ENCODE data around the gene NAA50.
A peak's percentile ranks its signal among the peaks of the same experiment; 100 is the strongest.

Gene NAA50

DNA sequence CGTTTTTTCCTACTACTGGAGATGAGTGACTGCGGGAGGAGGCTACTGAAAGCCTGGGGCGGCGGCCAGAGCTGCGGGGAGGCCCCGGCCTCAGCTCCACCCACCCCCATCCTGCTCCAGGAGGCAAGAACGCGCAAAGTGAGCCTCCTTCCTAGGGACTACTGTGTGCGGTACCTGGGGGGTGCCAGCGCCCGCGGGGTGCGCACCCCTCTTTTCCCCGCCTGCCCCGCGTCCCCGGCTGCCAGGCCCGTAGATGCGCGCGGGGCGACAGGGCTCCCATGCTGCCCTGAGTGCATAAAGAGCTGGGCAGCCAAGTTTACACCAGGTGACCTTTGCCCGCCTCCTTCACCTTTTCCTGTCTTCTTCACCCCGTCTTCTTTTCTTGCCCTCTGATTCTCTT, 47.1 kb downstream of the NAA50 start:
- TF ChIP-seq CTCF (IDR thresholded peaks at IDR 0.05; ENCODE audit: borderline replicate concordance, insufficient read depth, low read depth, low read length) = no peak
- peak overlapping the region; percentile 33 for H3K4me3 ChIP-seq (ENCODE audit: low read depth, low read length)

DNA sequence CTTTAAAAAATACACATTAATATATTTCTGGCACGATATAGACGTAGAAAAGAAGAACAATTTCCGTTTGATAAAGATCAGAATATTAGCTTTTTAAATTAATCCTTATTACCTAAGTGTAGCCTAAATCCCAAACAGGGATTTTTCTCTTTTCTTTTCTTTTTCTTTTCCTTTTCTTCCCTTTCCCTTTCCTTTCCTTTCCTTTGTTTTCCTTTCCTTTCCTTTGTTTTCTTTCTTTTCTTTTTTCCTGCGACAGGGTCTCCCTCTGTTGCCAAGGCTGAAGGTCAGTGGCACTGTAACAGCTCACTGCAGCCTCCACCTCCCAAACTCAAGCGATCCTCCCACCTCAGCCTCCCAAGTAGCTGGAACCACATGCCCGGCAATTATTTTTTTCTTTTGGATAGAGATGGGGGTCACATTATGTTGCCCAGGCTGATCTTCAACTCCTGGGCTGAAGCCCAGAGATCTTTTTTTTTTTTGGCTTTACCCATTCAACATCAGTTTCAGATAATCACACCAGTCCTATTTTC, 47.8 kb downstream of the NAA50 start:
- H3K4me3 ChIP-seq (ENCODE audit: low read depth, low read length) = no peak overlapping the region
- no peak for TF ChIP-seq CTCF (IDR thresholded peaks at IDR 0.05; ENCODE audit: borderline replicate concordance, insufficient read depth, low read depth, low read length)

DNA sequence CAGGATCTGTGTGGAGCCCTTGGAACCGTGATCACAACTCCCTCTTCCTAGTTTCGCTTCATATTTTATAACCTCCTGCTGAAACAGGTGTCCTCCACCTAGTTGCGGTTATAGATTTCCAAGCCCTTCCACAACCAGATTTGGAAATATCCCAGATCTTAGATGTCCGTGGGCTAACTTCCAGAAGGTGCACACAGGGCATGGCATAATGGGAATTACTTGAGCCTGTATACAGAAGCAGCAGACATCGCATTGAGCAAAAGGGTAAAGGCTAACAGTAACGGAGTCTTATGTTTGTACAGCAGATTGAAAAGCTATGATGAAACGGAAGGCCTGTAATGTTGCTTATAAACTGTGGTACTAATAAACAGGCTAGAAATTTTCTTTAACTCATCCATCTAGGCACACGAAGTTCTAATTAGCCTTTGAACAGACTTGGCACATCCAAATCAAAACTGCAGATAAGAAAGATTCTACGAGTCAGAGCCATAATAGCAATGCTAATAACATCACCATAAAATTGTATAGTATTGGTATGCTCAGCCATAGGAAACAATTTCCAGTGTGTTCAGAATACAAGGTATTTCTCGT, 48.5 kb downstream of the NAA50 start:
- TF ChIP-seq CTCF (IDR thresholded peaks at IDR 0.05; ENCODE audit: borderline replicate concordance, insufficient read depth, low read depth, low read length) = no peak
- H3K4me3 ChIP-seq (ENCODE audit: low read depth, low read length) = peak overlapping the region; percentile 43

DNA sequence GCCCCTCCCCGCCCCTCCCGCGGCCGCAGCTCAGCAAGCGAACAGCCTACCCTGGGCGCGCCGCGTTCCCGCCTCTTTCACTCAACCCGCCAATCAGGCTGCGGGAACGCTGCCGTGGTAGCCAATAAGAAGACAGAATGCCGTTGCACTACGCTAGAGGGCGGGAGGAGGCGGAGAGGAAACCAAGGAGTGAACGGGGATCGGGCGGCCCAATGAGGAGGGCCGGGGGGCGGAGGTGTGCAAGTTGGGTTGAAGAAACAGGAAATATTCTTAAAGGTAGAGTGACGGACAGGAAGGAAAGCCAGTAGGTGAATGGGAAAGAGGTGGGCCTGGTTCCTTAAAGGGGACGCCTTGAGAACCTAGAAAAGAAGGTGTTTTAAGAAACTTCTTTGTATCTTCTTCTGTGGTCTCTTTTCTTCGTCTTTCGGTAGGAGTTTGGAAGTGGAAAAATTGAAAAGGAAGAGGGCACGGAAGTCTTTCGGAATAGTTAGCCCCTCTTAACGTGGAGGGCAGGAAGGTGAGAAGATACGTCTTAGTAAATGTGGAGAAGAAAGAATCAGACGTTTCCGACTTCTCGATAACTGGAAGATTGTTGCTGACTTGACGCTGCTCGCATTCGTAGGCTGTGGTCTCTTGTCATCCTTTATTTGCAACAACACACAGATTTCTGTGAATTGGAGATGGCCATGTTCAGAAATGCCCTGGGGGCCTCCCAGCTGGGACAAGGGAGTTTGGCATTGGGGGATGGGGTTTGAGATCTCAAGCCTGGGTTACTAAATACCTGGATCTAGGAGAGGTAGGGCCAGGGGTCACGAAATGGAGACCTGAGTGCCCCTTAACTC, 49.2 kb downstream of the NAA50 start:
- no peak for TF ChIP-seq CTCF (IDR thresholded peaks at IDR 0.05; ENCODE audit: borderline replicate concordance, insufficient read depth, low read depth, low read length)
- H3K4me3 ChIP-seq (ENCODE audit: low read depth, low read length) = peak overlapping the region; percentile 96

DNA sequence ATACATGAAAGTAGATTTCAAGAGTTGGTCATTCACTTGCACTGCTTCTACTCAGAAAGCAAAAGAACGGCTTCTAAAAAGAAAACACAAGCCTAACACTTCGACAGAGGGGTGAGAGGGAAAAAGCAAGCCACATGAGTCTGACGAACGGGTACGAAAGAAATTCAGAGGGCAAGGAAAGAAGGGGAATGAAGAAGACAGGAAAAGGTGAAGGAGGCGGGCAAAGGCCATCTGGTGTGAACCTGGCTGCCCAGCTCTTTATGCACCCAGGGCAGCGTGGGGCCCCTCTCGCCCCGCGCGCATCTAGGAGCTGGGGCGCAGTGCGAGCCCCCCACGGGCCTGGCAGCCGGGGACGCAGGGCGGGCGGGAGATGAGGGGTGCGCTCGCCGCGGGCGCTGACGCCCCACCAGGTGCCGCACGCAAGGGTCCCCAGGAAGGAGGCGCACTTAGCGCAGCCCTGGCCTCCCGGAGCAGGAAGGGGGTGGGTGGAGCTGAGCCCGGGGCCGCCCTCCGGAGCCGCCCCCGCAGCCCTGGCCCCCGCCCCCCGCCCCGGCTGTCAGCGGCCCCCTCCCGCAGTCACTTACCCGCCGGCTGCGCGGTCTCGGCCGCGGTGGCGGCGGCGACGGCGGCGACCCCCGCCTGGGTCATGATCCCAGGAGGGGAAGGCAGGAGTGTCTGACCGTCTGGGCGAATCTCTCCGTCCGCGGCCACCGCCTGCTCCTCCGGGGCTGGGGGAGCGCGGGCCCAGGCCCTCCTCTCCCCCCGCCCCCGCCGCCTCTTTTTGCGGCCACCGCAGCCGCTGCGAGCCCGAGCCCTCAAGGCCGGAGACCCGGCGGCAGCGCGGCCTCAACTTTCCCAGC, 50.0 kb downstream of the NAA50 start, which contains the start of gene USF3:
USF3 (minus strand) TSS at position 857 of the 860 bp plus-strand sequence. CDS start 21,764 bp downstream, outside the sequence.
- TF ChIP-seq CTCF (IDR thresholded peaks at IDR 0.05; ENCODE audit: borderline replicate concordance, insufficient read depth, low read depth, low read length) = peak; percentile 5; the same call in 1 of the 2 replicates
- peak within 1 kb of the TSS; percentile 96 for H3K4me3 ChIP-seq (ENCODE audit: low read depth, low read length)

DNA sequence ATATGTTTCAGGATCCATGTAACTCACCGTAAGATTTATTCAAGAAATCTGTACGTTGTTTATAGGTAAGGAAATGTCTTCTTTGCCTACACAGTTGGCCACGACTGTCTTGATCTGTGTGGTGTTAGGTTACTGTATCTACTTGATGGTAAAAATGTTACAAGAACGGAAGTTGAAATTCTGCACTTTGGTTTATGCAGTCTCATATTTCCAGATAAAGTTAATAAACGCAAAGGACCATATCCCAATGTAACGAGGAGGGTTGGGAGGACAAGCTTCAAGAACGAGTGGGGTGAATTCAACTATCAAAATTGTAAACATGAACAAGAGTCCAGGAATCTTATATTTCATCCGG, 50.6 kb downstream of the NAA50 start:
- peak overlapping the region; percentile 96 for H3K4me3 ChIP-seq (ENCODE audit: low read depth, low read length)
- no peak for TF ChIP-seq CTCF (IDR thresholded peaks at IDR 0.05; ENCODE audit: borderline replicate concordance, insufficient read depth, low read depth, low read length)

All from GM12875 (cell line).